Lung (tissue), 12 donors: ENCODE data around the gene STRN4. TPM values are rescaled to one million over a fixed set of nuclear protein-coding genes. Genes with fewer than 3 reads are reported as not detected.

Experiments
- ATAC-seq: fragments of 200-7000 bp; cut with Tn5 transposase; one replicate; pipeline ENCODE4 v1.9.1; 2020; ENCODE audit warnings: moderate number of reproducible peaks; ENCODE audit not compliant: insufficient read depth, low FRiP score
- DNase-seq, 3 donors: peaks; one replicate each; pipeline ENCODE4 v3.0.0-alpha.2; 2013 to 2017
- H3K27ac ChIP-seq, 2 donors: one replicate each; pipeline ENCODE4 v1.5.1; 2013; ENCODE audit warnings: mild to moderate bottlenecking in 2 of 2, moderate library complexity in 2 of 2, control low read depth in 1 of 2, inconsistent platforms in 1 of 2, low read depth in 1 of 2, low read length in 1 of 2
- H3K27me3 ChIP-seq, 3 donors: one replicate each; pipeline ENCODE4 v1.5.1; 2013; ENCODE audit warnings: low read length in 2 of 3; ENCODE audit not compliant: control insufficient read depth in 3 of 3, insufficient read depth in 3 of 3
- H3K36me3 ChIP-seq, 4 donors: one replicate each; pipeline ENCODE4 v1.5.1; 2013; ENCODE audit warnings: low read length in 4 of 4, mild to moderate bottlenecking in 1 of 4, moderate library complexity in 1 of 4; ENCODE audit not compliant: control insufficient read depth in 4 of 4, insufficient read depth in 4 of 4
- H3K4me1 ChIP-seq, 5 donors: one replicate each; pipeline ENCODE4 v1.5.1; 2013; ENCODE audit warnings: low read length in 5 of 5, mild to moderate bottlenecking in 2 of 5, moderate library complexity in 1 of 5; ENCODE audit not compliant: control insufficient read depth in 5 of 5, insufficient read depth in 5 of 5
- H3K4me3 ChIP-seq: one replicate; pipeline ENCODE4 v1.5.1; 2013; ENCODE audit warnings: mild to moderate bottlenecking, control low read depth, moderate library complexity
- H3K9ac ChIP-seq, 2 donors: one replicate each; pipeline ENCODE4 v1.5.1; 2013; ENCODE audit warnings: low read length in 2 of 2, control low read depth in 1 of 2; ENCODE audit not compliant: insufficient read depth in 1 of 2
- H3K9me3 ChIP-seq, 4 donors: one replicate each; pipeline ENCODE4 v1.5.1; 2013; ENCODE audit warnings: low read length in 3 of 4, mild to moderate bottlenecking in 1 of 4, moderate library complexity in 1 of 4; ENCODE audit not compliant: control insufficient read depth in 4 of 4, insufficient read depth in 3 of 4
- WGBS, 2 donors: extraction: QIAGEN DNeasy Blood & Tissue Kit; methylation state at CpG; one replicate each; pipeline ENCODE4 v1.1.7; 2013; 5-methylcytosine and 5-hydroxymethylcytosine counted together
- polyA plus RNA-seq, 2 donors: library from polyadenylated mRNA; stranded (reverse); fragments of 200-250 nt; gene quantifications; one replicate each; pipeline ENCODE4 v1.2.1, GENCODE V29; 2013
- total RNA-seq, 2 donors: library from RNA; depleted of rRNA in 1 of 2; stranded (reverse); fragments of >200 nt in 1 of 2; gene quantifications; one replicate each; pipeline ENCODE4 v1.2.1, GENCODE V29; 2014 to 2021
- TF ChIP-seq, protein P1 (sequence below): IDR thresholded peaks from 2 replicates; pipeline ENCODE4 v1.5.1; 2012; ENCODE audit warnings: mild to moderate bottlenecking; ENCODE audit errors: control extremely low read depth, extremely low read depth
- donor health status: control.
- donor health status: control.
- donor health status: Bipolar disorder and iron deficiency.
- donor health status: healthy.
- donor health status: DM: yes; HTN: yes; CAD: no.

Gene STRN4
- total and polyA plus RNA-seq, 4 donors, result 71.6 to 86.8 (median 79.2) TPM

GRCh38 chr19:46691948-46692347, 54.3 kb downstream of the STRN4 start:
- Histone ChIP-seq H3K4me3 (no peak overlapping the region), H3K36me3 (peaks cover 14 to 72% (median 63%) of the 10 kb centered on the region in 4 donors), H3K9me3 (no peaks in the 10 kb centered on the region), H3K4me1 (peaks cover 0 to 1% (median 0%) of the 10 kb centered on the region in 5 donors), H3K9ac (no peak overlapping the region), H3K27me3 (no peaks in the 10 kb centered on the region), H3K27ac (no peak overlapping the region)
- WGBS, 2 donors, result 98 to 99% methylated on average over 2 of the region's 2 CpGs
- ATAC-seq (no peak), DNase-seq (no peak)
- TF ChIP-seq, protein P1, sequence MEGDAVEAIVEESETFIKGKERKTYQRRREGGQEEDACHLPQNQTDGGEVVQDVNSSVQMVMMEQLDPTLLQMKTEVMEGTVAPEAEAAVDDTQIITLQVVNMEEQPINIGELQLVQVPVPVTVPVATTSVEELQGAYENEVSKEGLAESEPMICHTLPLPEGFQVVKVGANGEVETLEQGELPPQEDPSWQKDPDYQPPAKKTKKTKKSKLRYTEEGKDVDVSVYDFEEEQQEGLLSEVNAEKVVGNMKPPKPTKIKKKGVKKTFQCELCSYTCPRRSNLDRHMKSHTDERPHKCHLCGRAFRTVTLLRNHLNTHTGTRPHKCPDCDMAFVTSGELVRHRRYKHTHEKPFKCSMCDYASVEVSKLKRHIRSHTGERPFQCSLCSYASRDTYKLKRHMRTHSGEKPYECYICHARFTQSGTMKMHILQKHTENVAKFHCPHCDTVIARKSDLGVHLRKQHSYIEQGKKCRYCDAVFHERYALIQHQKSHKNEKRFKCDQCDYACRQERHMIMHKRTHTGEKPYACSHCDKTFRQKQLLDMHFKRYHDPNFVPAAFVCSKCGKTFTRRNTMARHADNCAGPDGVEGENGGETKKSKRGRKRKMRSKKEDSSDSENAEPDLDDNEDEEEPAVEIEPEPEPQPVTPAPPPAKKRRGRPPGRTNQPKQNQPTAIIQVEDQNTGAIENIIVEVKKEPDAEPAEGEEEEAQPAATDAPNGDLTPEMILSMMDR, result no peak

DNA sequence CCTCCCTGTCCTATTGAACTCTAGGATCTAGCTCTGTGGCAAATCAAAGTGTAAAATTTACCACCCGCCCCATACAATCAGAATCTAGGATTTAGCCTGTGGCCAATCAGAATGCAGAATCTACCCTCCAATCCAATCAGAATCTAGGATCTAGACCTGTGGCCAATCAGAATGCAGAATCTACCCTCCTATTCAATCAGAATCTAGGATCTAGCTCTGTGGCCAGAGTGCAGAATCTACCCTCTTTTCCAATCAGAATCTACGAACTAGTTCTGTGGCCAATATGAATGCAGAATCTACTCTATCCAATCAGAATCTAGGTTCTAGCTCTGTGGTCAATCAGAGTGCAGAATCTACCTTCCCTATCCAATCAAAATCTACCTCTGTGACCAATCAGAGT, 55.1 kb downstream of the STRN4 start:
- Histone ChIP-seq H3K36me3 (peaks cover 14 to 68% (median 61%) of the 10 kb centered on the region in 4 donors), H3K9me3 (no peaks in the 10 kb centered on the region), H3K27me3 (no peaks in the 10 kb centered on the region), H3K4me1 (no peaks in the 10 kb centered on the region), H3K27ac (no peak overlapping the region), H3K4me3 (no peak overlapping the region), H3K9ac (no peak overlapping the region)
- ATAC-seq (no peak), DNase-seq (no peak)
- TF ChIP-seq, protein P1, result no peak
- 50% methylated on average over 2 of the region's 2 CpGs for WGBS, 2 donors

DNA sequence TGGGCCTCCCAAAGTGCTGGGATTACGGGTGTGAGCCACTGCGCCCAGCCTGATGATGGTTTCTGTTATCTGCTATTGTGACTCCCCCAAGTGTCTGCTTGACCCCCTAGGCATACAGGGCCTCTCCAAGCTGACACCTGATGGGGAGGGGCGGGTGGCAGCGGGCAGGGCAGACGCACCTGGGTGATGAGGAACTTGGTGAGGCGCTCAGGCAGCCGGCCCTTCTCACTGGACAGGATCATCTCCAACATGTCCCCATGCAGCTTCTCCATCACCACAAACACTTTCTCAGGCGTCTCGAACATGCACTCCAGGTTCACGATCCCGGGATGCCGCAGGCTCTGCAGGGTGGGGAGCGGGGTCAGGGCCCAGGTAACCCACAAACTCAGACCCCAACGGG, 56.9 kb downstream of the STRN4 start:
- ATAC-seq (no peak), DNase-seq (no peak)
- Histone ChIP-seq H3K9ac (no peak overlapping the region), H3K9me3 (no peaks in the 10 kb centered on the region), H3K4me1 (no peaks in the 10 kb centered on the region), H3K27me3 (no peaks in the 10 kb centered on the region), H3K4me3 (no peak overlapping the region), H3K36me3 (peaks cover 14 to 65% (median 59%) of the 10 kb centered on the region in 4 donors), H3K27ac (no peak overlapping the region)
- WGBS, 2 donors, result 96% methylated on average over 14 of the region's 14 CpGs
- TF ChIP-seq, protein P1, result no peak
